Measurements from ENCODE around the gene OGFRL1. TPM values are rescaled to one million over a fixed set of nuclear protein-coding genes. Genes with fewer than 3 reads are reported as not detected.

The OGFRL1 gene
- total RNA-seq, 2 donors from 2014 or later: 8.6 to 22.6 TPM

DNA sequence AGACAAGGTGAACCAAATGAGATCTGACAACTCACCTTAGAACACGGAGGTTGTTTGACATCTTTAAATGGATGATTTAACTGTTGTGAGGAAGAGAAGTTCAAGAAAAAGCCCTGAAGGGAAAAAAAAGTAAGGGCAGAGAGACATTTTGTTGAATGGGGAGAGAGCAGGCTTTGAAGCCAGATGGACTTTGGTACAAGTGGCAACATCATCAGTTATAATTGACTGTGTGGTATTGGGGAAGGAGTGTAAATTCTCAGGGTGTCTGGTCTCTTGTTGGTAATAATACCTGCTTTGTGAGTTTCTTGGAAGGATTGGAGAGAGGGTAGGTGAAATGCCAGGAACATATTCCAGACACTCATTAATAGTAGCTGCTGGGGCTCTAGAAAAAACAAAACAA lies 21.6 kb downstream of the OGFRL1 start:
- no peak for DNase-seq
- no peak overlapping the region for H3K4me3 ChIP-seq
- no peak for ATAC-seq
- H3K4me1 ChIP-seq: peaks cover 5% of the 10 kb centered on the region
- 29 to 37% methylated on average over 1 of the region's 1 CpG for WGBS, 2 donors
- no peak overlapping the region for H3K27ac ChIP-seq
- no peaks in the 10 kb centered on the region for H3K36me3 ChIP-seq (replicated peaks in 1 of 2; ENCODE audit: insufficient read depth in 1 of 2, low read depth in 2 of 2)
- no peaks in the 10 kb centered on the region for H3K27me3 ChIP-seq
- intact Hi-C loops (cut with DNase I): no loop called here
- no peaks in the 10 kb centered on the region for H3K9me3 ChIP-seq
- TF ChIP-seq, protein P1, sequence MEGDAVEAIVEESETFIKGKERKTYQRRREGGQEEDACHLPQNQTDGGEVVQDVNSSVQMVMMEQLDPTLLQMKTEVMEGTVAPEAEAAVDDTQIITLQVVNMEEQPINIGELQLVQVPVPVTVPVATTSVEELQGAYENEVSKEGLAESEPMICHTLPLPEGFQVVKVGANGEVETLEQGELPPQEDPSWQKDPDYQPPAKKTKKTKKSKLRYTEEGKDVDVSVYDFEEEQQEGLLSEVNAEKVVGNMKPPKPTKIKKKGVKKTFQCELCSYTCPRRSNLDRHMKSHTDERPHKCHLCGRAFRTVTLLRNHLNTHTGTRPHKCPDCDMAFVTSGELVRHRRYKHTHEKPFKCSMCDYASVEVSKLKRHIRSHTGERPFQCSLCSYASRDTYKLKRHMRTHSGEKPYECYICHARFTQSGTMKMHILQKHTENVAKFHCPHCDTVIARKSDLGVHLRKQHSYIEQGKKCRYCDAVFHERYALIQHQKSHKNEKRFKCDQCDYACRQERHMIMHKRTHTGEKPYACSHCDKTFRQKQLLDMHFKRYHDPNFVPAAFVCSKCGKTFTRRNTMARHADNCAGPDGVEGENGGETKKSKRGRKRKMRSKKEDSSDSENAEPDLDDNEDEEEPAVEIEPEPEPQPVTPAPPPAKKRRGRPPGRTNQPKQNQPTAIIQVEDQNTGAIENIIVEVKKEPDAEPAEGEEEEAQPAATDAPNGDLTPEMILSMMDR (IDR thresholded peaks at IDR 0.05): no peak
- no peak for TF ChIP-seq POLR2A (IDR thresholded peaks at IDR 0.05)

DNA sequence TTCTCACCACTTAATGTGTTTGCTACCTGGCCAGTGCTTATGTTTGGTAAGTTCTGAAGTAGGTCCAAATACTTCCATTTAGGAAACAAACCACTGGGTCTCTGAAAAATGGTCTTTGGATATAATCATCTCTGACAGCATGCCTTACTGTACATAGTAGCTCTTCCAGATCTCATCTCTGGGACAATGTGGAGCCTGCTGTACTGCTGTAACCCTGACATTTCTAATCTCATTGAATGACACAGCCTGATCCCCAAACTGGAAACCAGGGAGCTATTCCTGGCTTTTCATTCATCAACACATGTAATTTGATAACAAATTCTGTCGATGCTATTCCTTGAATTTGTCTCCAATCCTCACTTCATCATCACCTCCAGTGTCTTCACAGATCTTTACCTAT lies 23.5 kb downstream of the OGFRL1 start:
- no peaks in the 10 kb centered on the region for H3K36me3 ChIP-seq (replicated peaks in 1 of 2; ENCODE audit: insufficient read depth in 1 of 2, low read depth in 2 of 2)
- H3K4me1 ChIP-seq: peaks cover 5% of the 10 kb centered on the region
- ATAC-seq (no peak), DNase-seq (no peak)
- no peak for TF ChIP-seq POLR2A (IDR thresholded peaks at IDR 0.05)
- TF ChIP-seq, protein P1 (IDR thresholded peaks at IDR 0.05): no peak
- H3K4me3 ChIP-seq: no peak overlapping the region
- H3K27ac ChIP-seq: no peak overlapping the region
- 77 to 88% methylated on average over 1 of the region's 1 CpG for WGBS, 2 donors
- H3K27me3 ChIP-seq: no peaks in the 10 kb centered on the region
- H3K9me3 ChIP-seq: no peaks in the 10 kb centered on the region
- intact Hi-C loops (cut with DNase I): no loop called here

DNA sequence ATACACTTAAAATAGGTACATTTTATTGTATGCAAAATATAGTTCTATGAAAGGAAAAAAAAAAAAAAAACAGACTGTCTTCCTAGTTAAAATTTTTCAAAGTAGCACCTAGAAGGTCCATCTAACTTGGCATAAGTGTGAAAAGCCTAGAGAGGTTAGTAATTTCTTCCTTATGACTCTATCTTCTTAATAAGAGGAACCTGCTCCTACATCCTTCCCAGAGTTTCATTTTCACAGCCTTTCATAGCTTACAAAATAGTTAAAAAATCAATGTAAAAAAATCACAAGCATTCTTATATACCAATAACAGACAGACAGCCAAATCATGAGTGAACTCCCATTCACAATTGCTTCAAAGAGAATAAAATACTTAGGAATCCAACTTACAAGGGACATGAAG lies 28.8 kb downstream of the OGFRL1 start:
- Histone ChIP-seq H3K4me1 (peaks cover 7% of the 10 kb centered on the region), H3K27ac (no peak overlapping the region), H3K9me3 (no peaks in the 10 kb centered on the region), H3K27me3 (no peaks in the 10 kb centered on the region), H3K36me3 (replicated peaks in 1 of 2; ENCODE audit: insufficient read depth in 1 of 2, low read depth in 2 of 2) (no peaks in the 10 kb centered on the region), H3K4me3 (no peak overlapping the region)
- no peak for DNase-seq
- no peak for ATAC-seq
- TF ChIP-seq, protein P1 (IDR thresholded peaks at IDR 0.05): no peak
- TF ChIP-seq POLR2A (IDR thresholded peaks at IDR 0.05): no peak
- intact Hi-C loops (cut with DNase I): no loop called here

DNA sequence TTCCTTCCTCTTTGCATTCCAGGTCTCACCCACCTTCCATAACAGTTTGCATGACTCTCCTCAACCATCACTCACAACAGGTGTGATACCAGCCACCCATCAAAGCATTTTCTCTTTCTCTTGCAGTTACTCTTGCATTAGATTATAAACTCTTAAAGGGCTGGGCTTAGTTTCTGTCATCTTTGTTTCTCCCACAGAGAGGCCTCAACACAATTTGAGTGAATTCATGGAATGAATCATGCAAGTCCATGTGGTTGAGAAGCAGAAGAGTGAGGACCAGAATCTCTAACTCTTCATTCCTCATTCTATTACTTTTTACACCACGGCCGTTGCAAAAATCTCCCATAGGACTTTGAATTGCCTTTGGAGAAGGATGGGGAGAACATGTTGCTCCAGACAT lies 31.4 kb downstream of the OGFRL1 start:
- Histone ChIP-seq H3K4me3 (no peak overlapping the region), H3K27me3 (no peaks in the 10 kb centered on the region), H3K9me3 (no peaks in the 10 kb centered on the region), H3K36me3 (replicated peaks in 1 of 2; ENCODE audit: insufficient read depth in 1 of 2, low read depth in 2 of 2) (no peaks in the 10 kb centered on the region), H3K4me1 (peaks cover 7% of the 10 kb centered on the region), H3K27ac (no peak overlapping the region)
- WGBS, 2 donors: 79 to 87% methylated on average over 2 of the region's 2 CpGs
- no peak for ATAC-seq
- no peak for DNase-seq
- TF ChIP-seq POLR2A (IDR thresholded peaks at IDR 0.05): no peak
- TF ChIP-seq, protein P1 (IDR thresholded peaks at IDR 0.05): no peak
- intact Hi-C loops (cut with DNase I): no loop called here

DNA sequence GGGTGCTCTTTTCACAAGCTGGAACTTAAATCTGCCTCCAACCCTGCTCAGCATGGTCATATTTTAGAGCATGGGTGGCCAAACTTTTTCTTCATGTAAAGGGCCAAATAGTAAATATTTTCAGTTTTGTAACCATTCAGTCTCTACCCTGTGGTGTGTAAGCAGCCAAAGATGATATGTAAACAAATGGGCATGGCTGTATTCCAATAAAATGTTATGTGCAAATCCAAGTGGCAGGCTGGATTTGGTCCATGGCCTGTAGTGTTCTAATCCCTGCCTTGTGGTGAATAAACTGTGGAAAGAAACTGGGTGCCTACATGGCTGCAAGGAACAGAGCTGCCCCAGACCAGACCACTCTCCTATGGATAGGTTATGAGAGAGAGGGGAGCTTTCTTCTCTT lies 32.7 kb downstream of the OGFRL1 start:
- Histone ChIP-seq H3K36me3 (replicated peaks in 1 of 2; ENCODE audit: insufficient read depth in 1 of 2, low read depth in 2 of 2) (no peaks in the 10 kb centered on the region), H3K4me1 (peaks cover 7% of the 10 kb centered on the region), H3K9me3 (no peaks in the 10 kb centered on the region), H3K27ac (no peak overlapping the region), H3K4me3 (no peak overlapping the region), H3K27me3 (no peaks in the 10 kb centered on the region)
- intact Hi-C loops (cut with DNase I): no loop called here
- ATAC-seq (no peak), DNase-seq (peak in 3 of 4 donors; percentile 16 to 52 (median 22))
- TF ChIP-seq, protein P1 (IDR thresholded peaks at IDR 0.05): no peak
- TF ChIP-seq POLR2A (IDR thresholded peaks at IDR 0.05): no peak

Data from body of pancreas (tissue), 4 donors.